T-helper 22 cell (primary cell): ENCODE measurements around the gene CLCF1.

Experiments used
- DNase-seq: peaks from one replicate; pipeline ENCODE4 v3.0.0-alpha.2; 2020; ENCODE audit warnings: low read depth

CLCF1 gene

GRCh38 chr11:67356387-67356863 is 17.0 kb downstream of the CLCF1 start:
- no peak for DNase-seq

DNA sequence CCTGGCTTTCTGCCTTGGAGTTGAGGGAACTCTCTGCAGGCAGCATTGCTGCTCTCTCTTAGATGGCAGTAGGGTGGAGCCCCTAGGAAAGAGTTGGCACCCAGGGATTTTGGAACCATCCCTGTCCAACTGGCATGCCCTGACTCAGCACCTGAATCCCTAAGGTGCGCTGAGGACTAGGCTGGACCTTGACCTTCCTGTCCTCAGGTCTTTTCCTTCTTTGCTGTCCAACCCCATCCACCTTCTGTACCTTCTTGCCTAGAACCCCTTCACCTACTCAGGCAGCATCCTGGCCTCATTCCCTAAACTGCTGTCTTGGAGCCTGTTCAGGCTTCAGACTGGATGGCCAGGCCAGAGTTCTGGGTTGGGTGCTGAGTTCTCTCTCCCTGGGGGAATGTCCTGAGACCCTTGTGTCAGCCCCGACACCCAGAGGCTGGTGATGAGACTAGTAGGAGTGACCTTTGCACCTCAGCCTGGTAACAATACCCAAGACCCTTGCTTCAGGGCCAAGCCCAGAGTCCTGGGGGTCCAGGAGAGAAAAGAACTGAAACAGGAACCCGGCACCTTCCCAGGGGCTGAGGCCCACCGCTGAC is 17.5 kb downstream of the CLCF1 start:
- DNase-seq = no peak

DNA sequence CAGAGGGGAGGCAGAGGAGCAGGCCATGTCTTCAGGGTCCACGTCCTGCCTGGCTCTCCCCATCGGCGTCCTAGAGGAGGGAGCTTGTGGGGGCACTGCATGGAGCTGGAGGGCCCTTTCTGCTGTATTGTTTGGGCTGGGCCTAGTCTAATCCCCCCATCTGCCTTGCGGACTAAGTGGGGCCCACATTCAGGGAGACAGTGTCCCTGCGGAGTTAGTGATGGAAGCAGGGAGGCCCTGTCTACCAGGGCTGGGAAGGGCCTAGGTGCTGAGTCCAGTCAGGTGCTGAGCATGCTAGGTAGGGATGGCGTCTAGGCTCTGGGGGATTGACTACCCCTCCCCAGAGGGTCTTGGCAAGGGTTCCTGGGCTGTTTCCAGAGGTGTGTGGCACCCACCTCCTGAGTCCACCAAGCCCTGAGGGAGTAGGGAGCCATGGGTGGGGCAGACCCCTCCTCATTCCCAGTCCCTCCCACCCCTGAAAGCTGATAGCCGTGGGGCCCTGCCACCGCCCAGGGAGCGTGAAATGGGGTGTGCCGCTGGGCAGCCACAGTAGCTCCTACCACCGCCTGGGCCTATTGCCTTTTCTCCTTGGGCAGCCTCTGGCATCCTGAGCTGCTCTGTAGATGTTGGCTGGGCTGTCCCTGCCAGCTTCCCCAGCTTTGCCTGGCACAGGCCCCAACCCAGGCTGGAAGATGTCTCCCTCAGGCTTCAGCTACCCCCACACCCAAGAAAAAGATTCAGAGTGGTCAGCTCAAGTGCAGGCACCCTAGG is 18.2 kb downstream of the CLCF1 start:
- no peak for DNase-seq

GRCh38 chr11:67354075-67355022 is 19.0 kb downstream of the CLCF1 start:
- DNase-seq = no peak

GRCh38 chr11:67353317-67354074 is 19.9 kb downstream of the CLCF1 start, which contains the start of gene POLD4:
Gene POLD4 (minus strand): TSS chr11:67353546. CDS start chr11:67353399, 147 bp downstream.
- peak; percentile 92 for DNase-seq

- DNase-seq = no peak
Observed at GRCh38 chr11:67352546-67353316, 20.7 kb downstream of the CLCF1 start.

DNA sequence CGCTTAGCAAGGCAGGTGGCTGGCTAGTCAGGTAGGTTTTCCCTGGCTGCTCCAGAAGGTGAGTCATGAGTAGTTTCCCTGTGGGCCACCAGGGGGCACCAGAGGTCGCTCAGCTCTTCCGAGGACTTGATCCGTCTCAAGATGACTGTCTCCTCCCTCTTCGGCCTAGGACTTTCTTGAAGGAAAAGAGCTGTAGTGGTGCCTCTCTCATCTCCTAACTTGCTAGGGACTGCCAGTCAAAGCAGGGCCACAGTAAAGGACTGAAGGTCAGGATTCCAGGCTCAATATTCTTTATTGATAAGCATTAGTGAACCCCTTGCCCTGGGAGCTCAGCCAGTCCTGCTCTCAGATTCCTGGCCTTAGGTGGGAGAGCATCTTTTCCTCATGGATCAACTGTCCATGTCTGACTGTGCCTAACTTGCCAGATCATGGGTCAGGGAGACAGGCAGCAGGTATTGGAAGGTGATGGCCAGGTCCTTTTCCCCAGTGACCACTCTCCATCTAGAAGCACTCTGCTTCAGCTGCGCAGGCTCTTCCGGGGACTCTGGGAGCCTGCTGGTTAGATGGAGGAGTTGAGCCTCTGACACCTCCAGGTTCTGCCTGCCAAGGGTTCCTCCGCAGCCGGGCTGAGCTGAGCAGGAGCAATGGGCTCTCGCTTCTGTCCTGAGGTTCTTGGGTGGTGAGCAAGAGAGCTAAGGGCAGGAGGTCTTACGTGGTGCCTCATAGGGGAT is 22.0 kb downstream of the CLCF1 start:
- peak; percentile 41 for DNase-seq

- no peak for DNase-seq
Observed at GRCh38 chr11:67349928-67350465, 23.4 kb downstream of the CLCF1 start.

- DNase-seq = no peak
Observed at GRCh38 chr11:67349457-67349856, 23.9 kb downstream of the CLCF1 start.

GRCh38 chr11:67349036-67349435 is 24.4 kb downstream of the CLCF1 start:
- no peak for DNase-seq

DNA sequence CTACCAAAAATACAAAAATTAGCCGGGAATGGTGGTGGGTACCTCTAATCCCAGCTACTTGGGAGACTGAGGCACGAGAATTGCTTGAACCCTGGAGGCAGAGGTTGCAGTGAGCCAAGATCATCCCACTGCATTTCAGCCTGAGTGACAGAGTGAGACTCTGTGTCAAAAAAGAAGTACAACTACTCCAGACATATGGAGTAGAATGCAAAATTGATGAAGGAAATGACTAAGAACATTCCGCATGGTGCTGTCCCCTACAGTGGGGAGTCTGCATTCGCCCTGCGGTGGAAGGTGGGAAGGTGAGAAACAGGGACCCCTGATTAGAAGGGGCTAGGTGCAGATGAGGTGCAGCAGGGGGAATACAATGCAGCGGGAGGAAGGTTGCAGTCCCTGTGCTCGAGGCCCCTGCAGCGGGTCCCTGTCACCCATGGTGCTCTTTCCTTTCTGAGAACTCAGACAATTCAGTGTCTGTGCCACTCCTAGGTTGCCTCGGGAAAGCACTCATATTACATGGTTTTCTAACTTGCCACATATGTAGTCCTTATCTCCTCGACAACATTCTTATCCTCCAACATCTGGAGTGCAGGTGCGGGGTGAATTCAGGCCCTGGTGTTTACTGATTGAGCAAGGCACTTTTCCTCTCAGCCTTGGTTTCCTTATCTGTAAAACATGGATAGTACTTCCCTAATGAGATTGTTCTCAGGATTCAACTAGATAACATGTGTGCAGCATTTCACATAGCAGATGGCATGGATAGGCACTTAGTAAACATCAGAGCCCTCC is 25.2 kb downstream of the CLCF1 start:
- no peak for DNase-seq

GRCh38 chr11:67345920-67346819 is 27.2 kb downstream of the CLCF1 start:
- DNase-seq = no peak

DNA sequence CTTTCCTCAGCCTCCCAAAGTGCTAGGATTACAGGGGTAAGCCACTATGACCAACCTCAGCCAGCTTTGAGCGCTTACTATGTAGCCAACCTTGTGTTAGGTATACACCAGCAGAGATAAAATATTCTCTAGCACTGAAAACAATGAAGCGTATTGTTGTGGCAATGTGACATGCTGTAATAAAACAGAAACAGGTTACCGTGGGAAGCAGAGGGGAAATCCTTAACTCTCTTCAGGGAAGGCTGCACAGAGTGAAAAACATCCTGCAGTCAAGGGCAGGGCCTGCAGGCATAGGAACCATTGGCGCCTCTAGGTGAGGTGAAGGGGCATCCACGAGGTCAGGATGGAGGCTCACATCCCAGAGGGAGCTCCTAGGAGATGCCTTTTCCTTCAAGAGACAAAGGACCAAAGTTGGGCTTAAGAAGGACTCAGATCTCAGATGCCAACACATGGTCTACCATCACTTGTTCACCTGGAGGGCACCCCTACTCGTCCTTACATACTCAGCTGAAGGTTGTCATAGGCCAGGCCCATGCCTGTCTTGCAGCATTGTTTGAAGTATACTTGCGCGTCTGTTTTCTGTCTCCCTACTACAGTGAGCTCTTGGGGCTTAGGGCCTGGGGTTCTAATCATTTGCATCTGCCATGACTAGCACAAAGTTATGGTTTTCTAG is 28.0 kb downstream of the CLCF1 start:
- no peak for DNase-seq

DNA sequence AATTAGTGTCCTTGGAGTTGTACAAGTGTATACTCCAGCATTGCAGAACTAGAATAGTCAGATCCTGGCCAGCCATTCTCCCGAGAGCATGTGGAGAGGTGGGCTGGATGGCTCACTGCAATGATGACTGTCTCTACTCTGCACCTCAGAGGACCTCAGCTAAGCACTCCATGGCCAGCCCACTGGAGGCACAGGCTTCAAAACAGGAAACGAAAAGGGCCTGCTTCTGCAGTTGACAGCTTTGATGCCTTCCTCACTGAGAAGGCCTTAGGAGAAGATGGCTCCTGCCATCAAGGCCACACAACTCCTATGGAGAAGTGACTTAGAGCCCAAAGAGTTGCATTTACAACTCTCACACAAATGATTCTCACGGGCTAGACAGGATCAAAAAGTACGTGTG is 29.1 kb downstream of the CLCF1 start:
- no peak for DNase-seq

- no peak for DNase-seq
Observed at GRCh38 chr11:67337257-67337656, 36.1 kb downstream of the CLCF1 start.

- no peak for DNase-seq
Observed at GRCh38 chr11:67332081-67332691, 41.2 kb downstream of the CLCF1 start.

GRCh38 chr11:67323526-67323925 is 49.9 kb downstream of the CLCF1 start:
- no peak for DNase-seq
